Fibroblast of villous mesenchyme (primary cell): Measurements from ENCODE around the gene CTSH. TPM values are rescaled to one million over a fixed set of nuclear protein-coding genes. Genes with fewer than 3 reads are reported as not detected.
"Not testable (repeated sequence)": the region's sequence is repeated elsewhere in the genome, so short reads cannot be mapped to it uniquely, and the experiment has no call there.

ENCODE experiments used
- DNase-seq: peaks from one replicate; pipeline ENCODE4 v3.0.0-alpha.2; 2010; ENCODE audit warnings: low read depth
- H3K4me3 ChIP-seq: 2 replicates; pipeline ENCODE4 v1.5.1; 2011; ENCODE audit warnings: low read depth, mild to moderate bottlenecking, low read length
- small RNA-seq: library from RNA; depleted of rRNA; stranded (forward); fragments of <200 nt; gene quantifications from one replicate; pipeline ENCODE3, GENCODE V24; 2012
- total RNA-seq: library from RNA; depleted of rRNA; stranded (reverse); fragments of >200 nt; gene quantifications from 2 replicates; pipeline ENCODE4 v1.2.3, GENCODE V29; 2012
- TF ChIP-seq, protein P1 (sequence below): IDR thresholded peaks from 2 replicates; pipeline ENCODE4 v1.5.1; 2012; ENCODE audit warnings: low read depth, mild to moderate bottlenecking, low read length; ENCODE audit not compliant: insufficient read depth

The CTSH gene
- total RNA-seq, 1 donor = 15.1 TPM

DNA sequence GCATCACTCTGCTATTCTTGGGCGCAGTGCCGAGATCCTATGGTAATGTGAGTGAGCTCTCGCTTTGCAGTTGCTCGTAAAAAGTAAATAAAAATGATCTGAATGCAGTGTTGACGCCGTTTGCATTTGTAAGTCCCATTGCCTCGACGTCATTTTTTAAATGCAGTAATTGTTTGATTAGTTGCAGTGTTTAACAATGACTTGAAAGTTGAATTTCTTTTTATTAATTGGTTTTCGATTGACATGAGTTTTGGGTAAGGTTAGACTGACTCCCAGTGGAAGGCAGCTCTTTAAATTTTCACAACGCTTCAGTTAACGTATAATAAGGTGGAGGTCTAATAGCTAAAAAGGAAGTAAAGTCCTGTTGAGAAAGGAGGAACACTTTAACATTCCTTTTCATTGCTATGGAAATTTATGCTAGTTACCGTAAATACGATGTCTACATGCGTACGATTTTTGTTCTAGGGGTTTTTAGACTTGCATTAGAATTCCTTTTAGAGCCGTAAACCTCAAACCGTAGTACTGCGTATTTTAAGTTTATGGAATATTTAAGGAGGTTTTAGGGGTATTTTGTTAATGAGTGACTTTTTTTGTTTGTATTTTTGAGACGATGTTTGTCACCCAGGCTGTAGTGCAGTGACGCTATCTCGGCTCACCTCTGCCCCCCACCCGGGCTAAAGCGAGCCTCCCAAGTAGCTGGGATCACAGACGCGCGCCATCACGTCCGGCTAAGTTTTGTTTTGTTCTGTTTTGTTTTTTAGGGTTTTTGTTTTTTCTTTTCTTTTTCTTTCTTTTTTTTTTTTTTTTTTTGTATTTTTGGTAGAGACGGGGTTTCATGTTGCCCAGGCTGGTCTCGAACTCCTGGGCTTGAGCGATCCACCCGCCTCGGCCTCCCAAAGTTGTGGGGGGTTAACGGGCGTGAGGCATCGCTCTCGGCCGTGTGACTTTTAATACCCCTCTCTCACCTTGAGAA is 70.8 kb downstream of the CTSH start:
- H3K4me3 ChIP-seq = peak overlapping the region; percentile 93
- DNase-seq = peak; percentile 52
- TF ChIP-seq, protein P1, sequence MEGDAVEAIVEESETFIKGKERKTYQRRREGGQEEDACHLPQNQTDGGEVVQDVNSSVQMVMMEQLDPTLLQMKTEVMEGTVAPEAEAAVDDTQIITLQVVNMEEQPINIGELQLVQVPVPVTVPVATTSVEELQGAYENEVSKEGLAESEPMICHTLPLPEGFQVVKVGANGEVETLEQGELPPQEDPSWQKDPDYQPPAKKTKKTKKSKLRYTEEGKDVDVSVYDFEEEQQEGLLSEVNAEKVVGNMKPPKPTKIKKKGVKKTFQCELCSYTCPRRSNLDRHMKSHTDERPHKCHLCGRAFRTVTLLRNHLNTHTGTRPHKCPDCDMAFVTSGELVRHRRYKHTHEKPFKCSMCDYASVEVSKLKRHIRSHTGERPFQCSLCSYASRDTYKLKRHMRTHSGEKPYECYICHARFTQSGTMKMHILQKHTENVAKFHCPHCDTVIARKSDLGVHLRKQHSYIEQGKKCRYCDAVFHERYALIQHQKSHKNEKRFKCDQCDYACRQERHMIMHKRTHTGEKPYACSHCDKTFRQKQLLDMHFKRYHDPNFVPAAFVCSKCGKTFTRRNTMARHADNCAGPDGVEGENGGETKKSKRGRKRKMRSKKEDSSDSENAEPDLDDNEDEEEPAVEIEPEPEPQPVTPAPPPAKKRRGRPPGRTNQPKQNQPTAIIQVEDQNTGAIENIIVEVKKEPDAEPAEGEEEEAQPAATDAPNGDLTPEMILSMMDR = no peak

DNA sequence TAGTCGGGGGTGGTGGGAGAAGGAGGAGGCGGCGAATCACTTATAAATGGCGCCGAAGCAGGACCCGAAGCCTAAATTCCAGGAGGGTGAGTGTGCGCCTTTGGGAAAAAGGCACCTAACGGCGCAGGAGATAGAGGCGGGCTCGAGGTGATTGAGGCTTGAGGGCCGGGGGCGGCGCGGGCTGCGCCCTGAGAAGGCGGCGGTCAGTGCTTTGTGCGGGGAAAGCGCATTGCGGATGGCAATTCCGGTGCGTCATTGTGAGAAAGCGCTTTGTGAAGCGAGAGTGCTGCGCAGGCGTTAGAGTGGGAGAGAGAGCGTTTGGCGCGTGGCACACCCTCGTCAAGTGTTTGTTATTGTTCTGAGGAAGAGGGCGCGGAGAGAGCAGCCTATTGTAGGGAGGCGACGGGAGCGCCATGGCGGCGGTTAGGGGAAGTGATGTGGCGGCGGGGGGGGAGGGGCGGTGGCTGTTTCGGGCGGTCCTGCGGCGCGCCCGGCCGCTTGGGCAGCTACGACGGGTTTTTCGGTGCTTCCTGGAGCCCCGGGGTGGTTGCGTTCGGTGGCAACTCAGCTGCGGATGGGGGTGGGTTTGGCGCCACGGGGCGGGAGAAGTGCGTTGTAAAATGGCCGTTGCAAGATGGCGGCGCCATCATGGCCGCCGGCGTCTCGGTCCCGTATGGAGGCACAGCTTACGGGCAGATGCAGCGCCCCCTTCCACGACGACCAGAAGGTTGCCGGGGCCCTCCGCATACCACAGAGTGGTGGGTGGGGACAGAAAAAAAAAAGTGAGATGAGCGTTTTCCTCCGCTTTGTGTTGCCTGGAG is 71.7 kb downstream of the CTSH start:
- peak; percentile 93 for DNase-seq
- peak overlapping the region; percentile 93 for H3K4me3 ChIP-seq
- TF ChIP-seq, protein P1 = peak; percentile 47

DNA sequence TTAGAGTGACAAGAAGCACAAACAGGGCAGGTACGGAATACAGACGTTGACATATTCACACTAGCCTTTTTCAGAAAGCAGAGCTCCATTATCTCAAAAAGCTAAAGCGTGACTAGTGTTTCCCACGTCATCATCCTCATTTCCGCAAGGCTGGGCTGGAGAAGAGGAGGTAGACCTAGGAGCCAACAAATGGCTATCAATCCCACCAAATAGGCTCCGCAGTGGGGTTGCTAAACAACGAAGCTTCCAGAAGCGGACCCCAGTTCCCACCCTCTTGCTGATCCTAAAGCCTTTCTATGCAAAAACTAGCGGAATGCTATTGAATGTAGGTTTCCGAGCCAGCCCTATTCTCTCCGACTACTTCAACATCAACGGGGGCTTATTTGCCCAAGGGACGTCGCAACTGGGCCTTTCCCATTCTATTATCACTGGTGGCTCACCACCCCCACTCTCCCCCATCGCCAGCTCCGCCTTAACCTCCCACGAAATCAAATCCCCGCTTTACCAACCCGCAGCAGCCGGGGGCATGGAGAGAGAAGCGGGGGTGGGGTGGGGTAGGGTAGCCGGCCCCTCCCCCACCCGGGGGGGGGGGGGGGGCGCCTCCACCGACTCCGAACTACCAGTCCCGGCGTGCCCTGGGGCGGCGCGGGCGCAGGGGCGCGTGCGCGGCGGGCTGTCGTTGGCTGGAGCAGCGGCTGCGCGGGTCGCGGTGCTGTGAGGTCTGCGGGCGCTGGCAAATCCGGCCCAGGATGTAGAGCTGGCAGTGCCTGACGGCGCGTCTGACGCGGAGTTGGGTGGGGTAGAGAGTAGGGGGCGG is 72.5 kb downstream of the CTSH start, which contains the start of gene MORF4L1:
MORF4L1 (plus strand) TSS at position 736 of the 817 bp plus-strand sequence. CDS start 128 bp downstream, outside the sequence.
- TF ChIP-seq, protein P1 = no peak
- H3K4me3 ChIP-seq = peak within 1 kb of the TSS; percentile 93
- peak; percentile 97 for DNase-seq

DNA sequence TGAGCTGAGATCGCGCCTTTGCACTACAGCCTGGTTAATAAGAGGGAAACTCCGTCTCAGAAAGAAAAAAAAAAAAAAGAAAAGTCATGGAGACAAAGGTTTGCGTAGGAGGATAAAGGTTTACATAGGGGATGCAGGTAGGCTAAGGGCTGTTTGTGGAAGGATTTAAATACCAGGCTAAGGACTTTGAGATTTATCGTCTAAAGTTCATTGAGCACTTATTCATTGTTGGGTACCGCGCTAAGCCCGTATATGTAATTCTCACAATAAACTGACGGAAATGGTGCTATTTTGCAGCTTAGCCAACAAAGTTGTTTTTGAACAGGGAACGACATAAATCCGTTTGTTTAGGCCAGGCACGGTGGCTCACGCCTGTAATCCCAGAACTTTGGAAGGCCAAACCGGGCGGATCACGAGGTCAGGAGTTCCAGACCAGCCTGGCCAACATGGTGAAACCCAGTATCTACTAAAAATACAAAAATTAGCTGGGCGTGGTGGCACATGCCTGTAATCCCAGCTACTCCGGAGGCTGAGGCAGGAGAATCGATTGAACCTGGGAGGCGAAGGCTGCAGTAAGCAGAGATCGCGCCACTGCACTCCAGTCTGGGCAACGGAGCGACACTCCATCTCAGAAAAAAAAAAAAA is 73.2 kb downstream of the CTSH start:
- not testable (repeated sequence) for DNase-seq
- H3K4me3 ChIP-seq = peak overlapping the region; percentile 61

Small RNA genes lying within 50 kb of the gene (small RNA-seq; reads per million reads assigned to genes)
- gene RNU6-415P = not detected

Other genes with a start within 250 kb of the CTSH start
- 16.4 and 17.4 TPM in 2 replicates for gene ADAMTS7, start 133.6 kb downstream of the CTSH start, total RNA-seq
- 366 and 480 TPM in 2 replicates for gene MORF4L1, start 72.2 kb downstream of the CTSH start, total RNA-seq
- 0.43 and 0.64 TPM in 2 replicates for gene RASGRF1, start 145.7 kb upstream of the CTSH start, total RNA-seq